Measurements from ENCODE around the gene VGLL4.

DNA sequence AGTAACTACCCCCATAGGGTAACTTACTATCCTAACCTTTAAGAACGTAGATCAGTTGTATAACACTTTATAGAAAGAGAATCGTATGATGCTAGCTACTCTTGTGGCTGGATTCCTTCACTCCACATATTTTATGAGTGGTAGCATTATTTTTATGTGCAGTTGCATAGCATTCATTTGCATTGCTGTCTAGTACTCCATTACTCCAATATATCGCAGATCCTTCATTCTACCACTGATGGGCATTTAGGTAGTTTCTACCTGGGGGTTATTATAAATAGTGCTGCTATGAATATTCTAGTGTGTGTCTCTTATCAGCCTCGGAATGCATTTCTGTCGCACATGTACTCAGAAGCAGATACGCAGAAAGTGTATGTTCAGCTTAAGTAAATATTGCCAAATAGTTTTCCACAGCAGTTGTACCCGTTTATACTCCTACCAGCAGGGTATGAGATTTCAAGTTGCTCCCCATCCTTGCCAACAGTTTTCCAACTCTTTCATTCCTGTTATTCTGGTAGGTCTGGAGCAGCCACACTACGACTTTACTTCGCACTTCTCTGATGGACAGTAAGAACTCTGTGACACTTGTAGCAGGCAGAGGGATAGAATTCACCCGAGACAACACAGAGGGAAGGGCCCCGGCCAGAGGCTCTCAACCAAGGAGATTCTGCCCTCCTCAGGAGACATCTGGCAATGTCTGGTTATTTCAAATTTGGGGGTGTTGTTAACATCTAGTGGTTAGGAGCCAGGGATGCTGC lies 9.8 kb upstream of the VGLL4 start:
- TF ChIP-seq EZH2 (IDR thresholded peaks at IDR 0.05; ENCODE audit: borderline replicate concordance, insufficient read depth, low read depth, low read length, poor library complexity, severe bottlenecking), result no peak
- TF ChIP-seq, protein P1, sequence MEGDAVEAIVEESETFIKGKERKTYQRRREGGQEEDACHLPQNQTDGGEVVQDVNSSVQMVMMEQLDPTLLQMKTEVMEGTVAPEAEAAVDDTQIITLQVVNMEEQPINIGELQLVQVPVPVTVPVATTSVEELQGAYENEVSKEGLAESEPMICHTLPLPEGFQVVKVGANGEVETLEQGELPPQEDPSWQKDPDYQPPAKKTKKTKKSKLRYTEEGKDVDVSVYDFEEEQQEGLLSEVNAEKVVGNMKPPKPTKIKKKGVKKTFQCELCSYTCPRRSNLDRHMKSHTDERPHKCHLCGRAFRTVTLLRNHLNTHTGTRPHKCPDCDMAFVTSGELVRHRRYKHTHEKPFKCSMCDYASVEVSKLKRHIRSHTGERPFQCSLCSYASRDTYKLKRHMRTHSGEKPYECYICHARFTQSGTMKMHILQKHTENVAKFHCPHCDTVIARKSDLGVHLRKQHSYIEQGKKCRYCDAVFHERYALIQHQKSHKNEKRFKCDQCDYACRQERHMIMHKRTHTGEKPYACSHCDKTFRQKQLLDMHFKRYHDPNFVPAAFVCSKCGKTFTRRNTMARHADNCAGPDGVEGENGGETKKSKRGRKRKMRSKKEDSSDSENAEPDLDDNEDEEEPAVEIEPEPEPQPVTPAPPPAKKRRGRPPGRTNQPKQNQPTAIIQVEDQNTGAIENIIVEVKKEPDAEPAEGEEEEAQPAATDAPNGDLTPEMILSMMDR (IDR thresholded peaks at IDR 0.05), result no peak

All from B cell (primary cell).